ENCODE data around the gene COPS6. TPM values are rescaled to one million over a fixed set of nuclear protein-coding genes. Genes with fewer than 3 reads are reported as not detected.

COPS6 gene
- total and polyA plus RNA-seq, 2 of the 4 experiments (the other 2 are of a cell fraction), result 185 to 325 TPM

DNA sequence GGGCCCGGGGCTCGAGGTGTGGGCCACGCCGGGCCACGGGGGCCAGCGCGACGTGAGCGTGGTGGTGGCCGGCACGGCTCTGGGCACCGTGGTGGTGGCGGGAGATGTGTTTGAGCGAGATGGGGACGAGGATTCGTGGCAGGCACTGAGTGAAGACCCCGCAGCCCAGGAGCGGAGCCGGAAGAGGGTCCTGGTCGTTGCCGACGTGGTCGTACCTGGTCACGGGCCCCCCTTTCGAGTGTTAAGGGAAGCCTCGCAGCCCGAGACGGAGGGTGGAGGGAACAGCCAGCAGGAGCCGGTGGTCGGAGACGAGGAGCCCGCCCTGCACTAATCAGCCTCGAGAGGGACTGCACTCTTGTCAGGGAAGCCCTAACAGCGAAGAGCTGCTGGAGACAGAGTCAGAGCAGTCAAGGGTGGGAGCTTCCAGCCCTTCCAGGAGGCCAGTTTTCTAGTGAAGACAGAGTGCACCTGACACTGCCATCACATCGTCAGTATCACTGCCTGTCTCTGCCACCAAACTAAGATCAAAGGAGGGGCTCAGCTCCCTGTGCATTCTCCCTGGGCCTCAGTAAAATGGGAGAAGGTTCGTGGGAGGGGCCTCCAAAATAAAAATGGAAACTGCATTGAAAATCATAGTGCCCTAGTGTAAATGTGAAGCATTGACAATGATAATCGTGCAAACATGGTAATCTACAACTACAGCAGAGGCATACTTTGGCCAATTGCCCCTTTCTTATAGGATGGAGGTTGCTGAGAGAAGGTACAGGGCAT is 39.3 kb downstream of the COPS6 start:
- Histone ChIP-seq H3K23ac (ENCODE audit: low read depth, low read length) (peak overlapping the region; percentile 94), H3K9me1 (ENCODE audit: insufficient read depth, low read length) (peaks cover 4% of the 10 kb centered on the region; the same call in 1 of the 2 replicates), H4K5ac (ENCODE audit: low read depth, low read length) (peak overlapping the region; percentile 75), H3K9me3 (ENCODE audit: control insufficient read depth, insufficient read depth, low read length) (no peaks in the 10 kb centered on the region), H2BK120ac (ENCODE audit: low read depth, low read length) (peak overlapping the region; percentile 4; the same call in 1 of the 2 replicates), H3K4me2 (ENCODE audit: low read depth, low read length) (peak overlapping the region; percentile 88), H3K79me1 (ENCODE audit: low read depth in 1 of 2, low read length in 2 of 2) (peaks cover 12 to 43% of the 10 kb centered on the region in 2 experiments; a peak in 3 of 4 replicates), H3K14ac (replicated peaks; ENCODE audit: low read depth, low read length) (peak overlapping the region; percentile 82), H2BK20ac (ENCODE audit: low read depth, low read length) (no peak overlapping the region), H3K4me1 (ENCODE audit: control insufficient read depth, insufficient read depth, low read length) (peaks cover 2% of the 10 kb centered on the region; the same call in 1 of the 2 replicates), H2AK9ac (replicated peaks; ENCODE audit: low read depth, low read length, poor library complexity) (peak overlapping the region; percentile 96), H3K27me3 (ENCODE audit: control insufficient read depth, insufficient read depth, low read length) (no peaks in the 10 kb centered on the region), H2BK15ac (ENCODE audit: low read depth, low read length) (peak overlapping the region; percentile 1; the same call in 1 of the 3 replicates), H3K18ac (ENCODE audit: low read depth, low read length) (peak overlapping the region; percentile 13; the same call in 1 of the 2 replicates), H3K56ac (ENCODE audit: extremely low read depth, insufficient read depth, low read length) (peak overlapping the region; percentile 17; the same call in 1 of the 2 replicates), H3K4ac (ENCODE audit: low read depth, low read length) (peak overlapping the region; percentile 93), H2BK5ac (ENCODE audit: low read depth, low read length, poor library complexity, severe bottlenecking) (peak overlapping the region; percentile 92), H3K4me3 (ENCODE audit: insufficient read depth, low read depth, low read length) (peak overlapping the region; percentile 68), H4K91ac (ENCODE audit: insufficient read depth, low read depth, low read length) (peak overlapping the region; percentile 78), H3K9ac (ENCODE audit: low read depth, low read length) (peak overlapping the region; percentile 97), H4K20me1 (ENCODE audit: insufficient read depth, low read length) (no peaks in the 10 kb centered on the region), H3K36me3 (ENCODE audit: control insufficient read depth, insufficient read depth, low read length) (peaks cover 4% of the 10 kb centered on the region; the same call in 1 of the 2 replicates), H3K27ac (ENCODE audit: insufficient read depth, low read length) (peak overlapping the region; percentile 94), H2AK5ac (ENCODE audit: low read depth, low read length) (peak overlapping the region; percentile 86), H2AFZ (replicated peaks; ENCODE audit: low read length, poor library complexity) (peak overlapping the region; percentile 92), H4K8ac (ENCODE audit: low read depth in 2 of 2, low read length in 2 of 2) (peak overlapping the region; percentile 92 to 94)
- ChIA-PET CTCF (interaction anchor here (0.6 kb wide), 1 partner anchor 138 kb away, joined by 3 read pairs; no protein-coding TSS in a partner anchor), POLR2A (ENCODE audit: unreplicated experiment) (no interaction called here)
- no peak for TF ChIP-seq SMC3 (IDR thresholded peaks at IDR 0.05; ENCODE audit: low read depth, low read length)
- TF ChIP-seq, protein P1, sequence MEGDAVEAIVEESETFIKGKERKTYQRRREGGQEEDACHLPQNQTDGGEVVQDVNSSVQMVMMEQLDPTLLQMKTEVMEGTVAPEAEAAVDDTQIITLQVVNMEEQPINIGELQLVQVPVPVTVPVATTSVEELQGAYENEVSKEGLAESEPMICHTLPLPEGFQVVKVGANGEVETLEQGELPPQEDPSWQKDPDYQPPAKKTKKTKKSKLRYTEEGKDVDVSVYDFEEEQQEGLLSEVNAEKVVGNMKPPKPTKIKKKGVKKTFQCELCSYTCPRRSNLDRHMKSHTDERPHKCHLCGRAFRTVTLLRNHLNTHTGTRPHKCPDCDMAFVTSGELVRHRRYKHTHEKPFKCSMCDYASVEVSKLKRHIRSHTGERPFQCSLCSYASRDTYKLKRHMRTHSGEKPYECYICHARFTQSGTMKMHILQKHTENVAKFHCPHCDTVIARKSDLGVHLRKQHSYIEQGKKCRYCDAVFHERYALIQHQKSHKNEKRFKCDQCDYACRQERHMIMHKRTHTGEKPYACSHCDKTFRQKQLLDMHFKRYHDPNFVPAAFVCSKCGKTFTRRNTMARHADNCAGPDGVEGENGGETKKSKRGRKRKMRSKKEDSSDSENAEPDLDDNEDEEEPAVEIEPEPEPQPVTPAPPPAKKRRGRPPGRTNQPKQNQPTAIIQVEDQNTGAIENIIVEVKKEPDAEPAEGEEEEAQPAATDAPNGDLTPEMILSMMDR (conservative IDR thresholded peaks at IDR 0.05; ENCODE audit: low read depth, low read length), result no peak
- no peak for TF ChIP-seq MAFK (IDR thresholded peaks at IDR 0.05; ENCODE audit: low read depth, low read length)
- no peak for TF ChIP-seq POLR2A (IDR thresholded peaks at IDR 0.05; ENCODE audit: low read depth, low read length)
- no peak for TF ChIP-seq RFX5 (IDR thresholded peaks at IDR 0.05; ENCODE audit: low read depth, low read length)
- TF ChIP-seq CHD1 (IDR thresholded peaks at IDR 0.05; ENCODE audit: low read depth, low read length), result no peak
- TF ChIP-seq RAD21 (IDR thresholded peaks at IDR 0.05; ENCODE audit: low read length), result no peak
- TF ChIP-seq BHLHE40 (IDR thresholded peaks at IDR 0.05; ENCODE audit: low read depth, low read length), result no peak
- TF ChIP-seq CEBPB (IDR thresholded peaks at IDR 0.05; ENCODE audit: low read depth, low read length), result no peak
- no peak for TF ChIP-seq NFE2L2 (IDR thresholded peaks at IDR 0.05; ENCODE audit: low read depth, low read length)
- TF ChIP-seq MXI1 (IDR thresholded peaks at IDR 0.05; ENCODE audit: borderline replicate concordance, low read depth, low read length), result no peak
- dilution Hi-C loops (cut with HindIII; ENCODE audit: low sequenced_read_pairs, unreplicated experiment), result no loop called here
- no peak for DNase-seq
- in situ Hi-C loops (cut with MboI; ENCODE audit: low sequenced_read_pairs), result no loop called here
- 4% methylated on average over 25 of the region's 37 CpGs; no CpG with 5 or more reads in 1 of the 2 experiments for WGBS, 2 experiments (ENCODE audit: extremely low coverage in 2 of 2, insufficient read length in 1 of 2)
- ATAC-seq (ENCODE audit: low read depth), result peak; percentile 10
- BruUV-seq (replicated peaks), result no TSS peak
- intact Hi-C loops (cut with micrococcal nuclease), result no loop called here
